Esophagus squamous epithelium (tissue), 5 donors: ENCODE data around the gene RNF212. TPM values are rescaled to one million over a fixed set of nuclear protein-coding genes. Genes with fewer than 3 reads are reported as not detected.

ENCODE experiments used
- DNase-seq: peaks from one replicate; lab custom pipeline; 2025; lab: John Stamatoyannopoulos, UW
- H3K27ac ChIP-seq, 4 donors: fragments of 200-600 bp; sonication (generic); one replicate each; pipeline ENCODE4 v1.5.1; 2016 to 2019; ENCODE audit warnings: mild to moderate bottlenecking in 1 of 4
- H3K27me3 ChIP-seq, 4 donors: fragments of 200-600 bp; sonication (generic); 1 replicate in 3 of 4; 2 replicates in 1 of 4; pipeline versions ENCODE4 v1.5.1 to v1.6.0; 2017 to 2021; ENCODE audit warnings: antibody characterized with exemption in 1 of 4
- H3K36me3 ChIP-seq, 3 donors: fragments of 200-600 bp; sonication (generic); one replicate each; pipeline ENCODE4 v1.5.1; 2016 to 2019
- H3K4me1 ChIP-seq, 3 donors: fragments of 200-600 bp; sonication (generic); one replicate each; pipeline ENCODE4 v1.5.1; 2017 to 2019
- H3K4me3 ChIP-seq, 4 donors: fragments of 200-600 bp; sonication (generic); 1 replicate in 3 of 4; 2 replicates in 1 of 4; pipeline ENCODE4 v1.5.1; 2016 to 2019; ENCODE audit warnings: mild to moderate bottlenecking in 2 of 4, moderate library complexity in 1 of 4
- H3K9me3 ChIP-seq, 3 donors: fragments of 200-600 bp; sonication (generic); one replicate each; pipeline ENCODE4 v1.5.1; 2016 to 2019
- CTCF ChIP-seq, 6 experiments: fragments of 450-650 bp in 4 of 6; fragments of 200-600 bp in 2 of 6; sonication (generic) in 2 of 6; IDR thresholded peaks; one replicate each; pipeline ENCODE4 v1.5.1; 2016 to 2019; ENCODE audit warnings: antibody characterized with exemption in 6 of 6, mild to moderate bottlenecking in 4 of 6, moderate library complexity in 4 of 6
- POLR2A ChIP-seq, 4 donors: fragments of 450-650 bp; IDR thresholded peaks; one replicate each; pipeline ENCODE4 v1.6.1; 2017; ENCODE audit warnings: antibody characterized with exemption in 4 of 4, mild to moderate bottlenecking in 4 of 4, moderate library complexity in 3 of 4
- WGBS, 2 donors: methylation state at CpG; one replicate each; pipeline ENCODE4 v1.1.5; 2018; 5-methylcytosine and 5-hydroxymethylcytosine counted together
- intact Hi-C: fragments of 100-400 bp; cut with DNase I; formaldehyde crosslinking; loops from one replicate; pipeline ENCODE4 v1.15.0; 2022
- total RNA-seq, 4 donors: library from RNA; depleted of rRNA; stranded (reverse); fragments of >200 nt; gene quantifications; one replicate each; pipeline ENCODE4 v1.1.0, GENCODE V29; 2016
- donor health status: DM: yes; HTN: yes; CAD: no.

The RNF212 gene
- total RNA-seq, 4 donors from 2014 or later, result 0.53 to 6.3 (median 1.9) TPM

DNA sequence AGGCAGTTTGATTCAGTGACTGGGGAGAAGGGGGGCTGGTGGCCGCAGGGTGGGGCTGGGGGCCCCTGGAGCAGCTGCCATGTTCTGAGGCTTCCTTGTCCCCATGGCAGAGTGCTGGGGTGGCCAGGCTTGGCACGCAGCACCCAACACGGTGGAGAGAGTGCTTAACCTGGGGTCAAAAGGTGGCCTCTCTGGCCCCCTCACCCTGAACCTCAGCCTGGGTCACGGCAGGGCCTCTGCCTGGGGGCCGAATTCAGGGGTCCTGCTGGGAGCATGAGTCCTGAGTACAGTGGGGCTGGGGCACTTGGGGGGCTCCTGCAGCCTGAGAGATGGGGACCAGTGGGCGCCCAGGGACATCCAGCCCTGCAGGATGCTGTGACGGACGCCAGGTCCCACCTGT is 82.0 kb downstream of the RNF212 start:
- DNase-seq, result no peak
- 100% methylated on average over 1 of the region's 8 CpGs; no CpG with 5 or more reads in 1 of the 2 donors for WGBS, 2 donors
- intact Hi-C loops, result no loop called here
- Histone ChIP-seq H3K27ac (no peak overlapping the region), H3K4me1 (peaks cover 3 to 34% (median 9%) of the 10 kb centered on the region in 3 donors), H3K9me3 (no peaks in the 10 kb centered on the region), H3K36me3 (no peaks in the 10 kb centered on the region), H3K27me3 (peaks cover 0 to 89% (median 0%) of the 10 kb centered on the region in 4 donors), H3K4me3 (no peak overlapping the region)
- TF ChIP-seq CTCF (IDR thresholded peaks at IDR 0.05) (no peak), POLR2A (IDR thresholded peaks at IDR 0.05) (no peak)

GRCh38 chr4:1030559-1030958 is 82.8 kb downstream of the RNF212 start:
- peaks cover 3 to 34% (median 9%) of the 10 kb centered on the region in 3 donors for H3K4me1 ChIP-seq
- no peak overlapping the region for H3K4me3 ChIP-seq
- H3K36me3 ChIP-seq, result no peaks in the 10 kb centered on the region
- H3K9me3 ChIP-seq, result no peaks in the 10 kb centered on the region
- intact Hi-C loops, result no loop called here
- peaks cover 0 to 81% (median 0%) of the 10 kb centered on the region in 4 donors for H3K27me3 ChIP-seq
- WGBS, 2 donors, result 60 to 67% methylated on average over 1 to 3 of the region's 16 CpGs
- TF ChIP-seq POLR2A (IDR thresholded peaks at IDR 0.05) (no peak), CTCF (IDR thresholded peaks at IDR 0.05) (no peak)
- no peak for DNase-seq
- no peak overlapping the region for H3K27ac ChIP-seq

DNA sequence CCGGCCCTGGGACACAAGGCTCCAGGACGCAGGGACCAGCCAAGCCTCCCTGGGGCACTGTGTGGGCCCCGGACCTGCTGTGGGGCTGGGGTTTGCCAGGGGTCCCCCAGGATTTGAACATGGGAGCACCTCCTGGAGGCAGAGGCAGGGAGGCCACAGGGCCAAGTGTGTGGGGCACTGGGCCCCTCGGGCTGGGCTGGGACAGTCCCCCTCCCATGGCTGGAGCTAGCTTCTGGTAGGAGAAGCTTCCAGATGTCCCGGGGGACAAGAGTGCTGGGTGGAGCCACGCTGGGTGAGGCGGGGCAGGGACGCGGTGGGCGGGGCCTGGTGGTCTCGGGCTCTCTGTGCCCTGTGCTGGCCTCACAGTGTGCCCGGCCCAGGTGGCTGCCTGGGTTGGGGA is 83.3 kb downstream of the RNF212 start:
- peaks cover 3 to 28% (median 9%) of the 10 kb centered on the region in 3 donors for H3K4me1 ChIP-seq

GRCh38 chr4:1029529-1029928 is 83.8 kb downstream of the RNF212 start:
- WGBS, 2 donors, result 0% methylated on average over 1 of the region's 17 CpGs; no CpG with 5 or more reads in 1 of the 2 donors
- peaks cover 3 to 24% (median 9%) of the 10 kb centered on the region in 3 donors for H3K4me1 ChIP-seq
- no peak for DNase-seq
- peaks cover 0 to 71% (median 0%) of the 10 kb centered on the region in 4 donors for H3K27me3 ChIP-seq
- no peaks in the 10 kb centered on the region for H3K9me3 ChIP-seq
- peaks cover 0 to 10% (median 0%) of the 10 kb centered on the region in 3 donors for H3K36me3 ChIP-seq
- H3K4me3 ChIP-seq, result no peak overlapping the region
- H3K27ac ChIP-seq, result no peak overlapping the region
- no peak for TF ChIP-seq CTCF (IDR thresholded peaks at IDR 0.05)
- no peak for TF ChIP-seq POLR2A (IDR thresholded peaks at IDR 0.05)
- intact Hi-C loops, result no loop called here

More for the DNA sequence above, 83.3 kb downstream of the RNF212 start:
- Histone ChIP-seq H3K4me3 (no peak overlapping the region), H3K27me3 (peaks cover 0 to 76% (median 0%) of the 10 kb centered on the region in 4 donors), H3K9me3 (no peaks in the 10 kb centered on the region), H3K36me3 (peaks cover 0 to 5% (median 0%) of the 10 kb centered on the region in 3 donors), H3K27ac (no peak overlapping the region)
- DNase-seq, result no peak
- intact Hi-C loops, result no loop called here
- no peak for TF ChIP-seq CTCF (IDR thresholded peaks at IDR 0.05)
- 49 to 57% methylated on average over 4 to 6 of the region's 12 CpGs for WGBS, 2 donors

GRCh38 chr4:1028574-1029220 is 84.7 kb downstream of the RNF212 start:
- Histone ChIP-seq H3K9me3 (no peaks in the 10 kb centered on the region), H3K4me3 (no peak overlapping the region), H3K36me3 (peaks cover 0 to 18% (median 0%) of the 10 kb centered on the region in 3 donors), H3K27ac (no peak overlapping the region), H3K4me1 (peaks cover 0 to 16% (median 2%) of the 10 kb centered on the region in 3 donors), H3K27me3 (peaks cover 0 to 62% (median 0%) of the 10 kb centered on the region in 4 donors)
- intact Hi-C loops, result no loop called here
- no peak for DNase-seq
- WGBS, 2 donors, result 68 to 72% methylated on average over 5 to 12 of the region's 36 CpGs
- TF ChIP-seq CTCF (IDR thresholded peaks at IDR 0.05) (no peak), POLR2A (IDR thresholded peaks at IDR 0.05) (no peak)
